ENCODE measurements around the gene ETNK1. TPM values are rescaled to one million over a fixed set of nuclear protein-coding genes. Genes with fewer than 3 reads are reported as not detected.
"Not testable (repeated sequence)": the region's sequence is repeated elsewhere in the genome, so short reads cannot be mapped to it uniquely, and the experiment has no call there.

ETNK1 gene
- total and polyA plus RNA-seq, 12 donors: 16.8 to 79.2 (median 51.5) TPM

DNA sequence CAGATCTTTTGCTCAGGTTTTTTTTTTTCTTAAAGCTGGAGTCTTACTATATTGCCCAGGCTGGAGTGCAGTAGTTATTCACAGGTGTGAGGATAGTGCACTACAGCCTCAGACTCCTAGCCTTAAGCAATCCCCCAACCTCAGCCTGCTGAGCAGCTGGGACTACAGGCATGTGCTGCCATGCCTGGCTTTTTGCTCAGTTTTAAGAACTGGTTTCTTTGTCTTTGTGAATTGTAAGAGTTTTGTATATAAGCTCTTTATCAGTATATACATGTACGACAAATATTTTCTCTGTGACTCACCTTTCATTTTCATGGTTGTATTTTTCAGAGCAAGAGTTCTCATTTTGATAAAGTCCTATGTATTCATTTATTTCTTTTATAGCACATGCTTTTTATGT, 47.3 kb upstream of the ETNK1 start:
- Histone ChIP-seq H3K27me3 (no peaks in the 10 kb centered on the region), H3K9me3 (replicated peaks in 1 of 3) (no peaks in the 10 kb centered on the region), H3K4me3 (no peak overlapping the region), H3K36me3 (replicated peaks in 1 of 2) (no peaks in the 10 kb centered on the region), H3K4me1 (replicated peaks in 1 of 2) (no peaks in the 10 kb centered on the region), H3K27ac (no peak overlapping the region)
- DNase-seq: no peak
- intact Hi-C loops (cut with DNase I): no loop called here
- 86 to 95% (median 91%) methylated on average over 1 of the region's 1 CpG for WGBS, 4 donors
- TF ChIP-seq, protein P1, sequence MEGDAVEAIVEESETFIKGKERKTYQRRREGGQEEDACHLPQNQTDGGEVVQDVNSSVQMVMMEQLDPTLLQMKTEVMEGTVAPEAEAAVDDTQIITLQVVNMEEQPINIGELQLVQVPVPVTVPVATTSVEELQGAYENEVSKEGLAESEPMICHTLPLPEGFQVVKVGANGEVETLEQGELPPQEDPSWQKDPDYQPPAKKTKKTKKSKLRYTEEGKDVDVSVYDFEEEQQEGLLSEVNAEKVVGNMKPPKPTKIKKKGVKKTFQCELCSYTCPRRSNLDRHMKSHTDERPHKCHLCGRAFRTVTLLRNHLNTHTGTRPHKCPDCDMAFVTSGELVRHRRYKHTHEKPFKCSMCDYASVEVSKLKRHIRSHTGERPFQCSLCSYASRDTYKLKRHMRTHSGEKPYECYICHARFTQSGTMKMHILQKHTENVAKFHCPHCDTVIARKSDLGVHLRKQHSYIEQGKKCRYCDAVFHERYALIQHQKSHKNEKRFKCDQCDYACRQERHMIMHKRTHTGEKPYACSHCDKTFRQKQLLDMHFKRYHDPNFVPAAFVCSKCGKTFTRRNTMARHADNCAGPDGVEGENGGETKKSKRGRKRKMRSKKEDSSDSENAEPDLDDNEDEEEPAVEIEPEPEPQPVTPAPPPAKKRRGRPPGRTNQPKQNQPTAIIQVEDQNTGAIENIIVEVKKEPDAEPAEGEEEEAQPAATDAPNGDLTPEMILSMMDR (IDR thresholded peaks at IDR 0.05): no peak
- TF ChIP-seq POLR2A (IDR thresholded peaks at IDR 0.05): no peak

DNA sequence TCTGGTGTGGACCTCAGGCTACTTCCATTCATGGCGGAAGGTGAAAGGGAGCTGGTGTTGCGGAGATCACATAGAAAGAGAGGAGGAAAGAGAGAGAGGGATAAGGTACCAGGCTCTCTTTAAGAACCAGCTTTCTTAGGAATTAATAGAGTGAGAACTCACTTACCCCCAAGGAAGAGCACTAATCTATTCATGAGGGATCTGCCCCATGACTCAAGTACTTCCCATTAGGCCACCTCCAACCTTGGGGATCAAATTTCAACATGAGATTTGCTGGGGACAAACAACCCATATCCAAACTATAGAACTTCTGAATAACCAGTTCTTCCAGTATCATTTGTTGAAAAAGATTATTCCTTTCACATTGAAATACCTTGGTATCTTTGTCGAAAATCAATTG, 46.6 kb upstream of the ETNK1 start:
- no peak overlapping the region for H3K4me3 ChIP-seq
- whole genome bisulfite sequencing, 4 donors: 93 to 98% (median 96%) methylated on average over 3 of the region's 3 CpGs
- H3K27me3 ChIP-seq: no peaks in the 10 kb centered on the region
- no peak overlapping the region for H3K27ac ChIP-seq
- H3K9me3 ChIP-seq (replicated peaks in 1 of 3): no peaks in the 10 kb centered on the region
- intact Hi-C loops (cut with DNase I): no loop called here
- no peaks in the 10 kb centered on the region for H3K36me3 ChIP-seq (replicated peaks in 1 of 2)
- no peak for TF ChIP-seq POLR2A (IDR thresholded peaks at IDR 0.05)
- TF ChIP-seq, protein P1 (IDR thresholded peaks at IDR 0.05): no peak
- no peak for DNase-seq
- no peaks in the 10 kb centered on the region for H3K4me1 ChIP-seq (replicated peaks in 1 of 2)

DNA sequence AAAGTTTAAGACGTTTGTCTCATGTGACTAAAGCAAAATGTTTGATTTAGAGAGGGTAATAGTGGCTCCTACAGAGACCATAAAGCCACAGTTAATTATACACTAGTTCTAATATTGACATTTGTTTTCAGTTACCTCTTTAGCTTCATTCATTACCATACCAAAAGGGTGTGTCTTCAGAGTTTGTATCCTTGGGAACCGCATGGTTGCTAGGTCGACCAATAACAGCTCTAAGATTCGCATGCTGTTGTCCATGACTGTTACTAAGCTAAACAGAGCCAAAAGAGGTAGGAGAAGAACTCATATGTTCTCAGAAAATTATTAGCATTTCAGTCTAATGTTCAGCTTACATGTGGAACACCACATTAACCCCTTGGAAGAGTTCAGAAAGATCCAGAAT, 36.2 kb upstream of the ETNK1 start:
- H3K27ac ChIP-seq: no peak overlapping the region
- H3K9me3 ChIP-seq (replicated peaks in 1 of 3): no peaks in the 10 kb centered on the region
- H3K27me3 ChIP-seq: no peaks in the 10 kb centered on the region
- intact Hi-C loops (cut with DNase I): no loop called here
- no peaks in the 10 kb centered on the region for H3K4me1 ChIP-seq (replicated peaks in 1 of 2)
- TF ChIP-seq, protein P1 (IDR thresholded peaks at IDR 0.05): no peak
- no peak for TF ChIP-seq POLR2A (IDR thresholded peaks at IDR 0.05)
- no peak for DNase-seq
- H3K4me3 ChIP-seq: no peak overlapping the region
- WGBS, 4 donors: 67 to 73% (median 70%) methylated on average over 4 of the region's 4 CpGs
- H3K36me3 ChIP-seq (replicated peaks in 1 of 2): no peaks in the 10 kb centered on the region

DNA sequence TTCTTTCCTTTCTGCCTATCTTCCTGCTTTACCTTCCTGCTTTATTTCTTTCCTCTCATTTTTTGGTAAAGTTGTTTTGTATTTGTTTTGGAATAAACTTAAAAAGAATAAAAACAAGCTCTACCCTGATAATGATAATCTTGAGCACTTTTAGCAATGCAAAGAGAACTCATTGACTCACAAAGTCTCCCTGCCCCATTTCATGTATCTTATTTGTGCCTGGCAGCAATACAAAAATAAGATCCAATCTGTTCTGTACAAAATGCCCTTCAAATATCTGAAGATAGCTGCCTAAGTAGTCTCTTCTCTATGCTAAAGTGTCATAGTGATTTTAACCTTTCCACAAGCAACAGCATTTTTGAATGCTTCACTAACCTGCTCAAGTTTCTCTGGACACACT, 31.1 kb upstream of the ETNK1 start:
- H3K9me3 ChIP-seq (replicated peaks in 1 of 3): no peaks in the 10 kb centered on the region
- H3K36me3 ChIP-seq (replicated peaks in 1 of 2): no peaks in the 10 kb centered on the region
- no peaks in the 10 kb centered on the region for H3K27me3 ChIP-seq
- no peaks in the 10 kb centered on the region for H3K4me1 ChIP-seq (replicated peaks in 1 of 2)
- no peak overlapping the region for H3K27ac ChIP-seq
- intact Hi-C loops (cut with DNase I): no loop called here
- DNase-seq: no peak
- H3K4me3 ChIP-seq: no peak overlapping the region
- TF ChIP-seq, protein P1 (IDR thresholded peaks at IDR 0.05): no peak
- TF ChIP-seq POLR2A (IDR thresholded peaks at IDR 0.05): no peak

DNA sequence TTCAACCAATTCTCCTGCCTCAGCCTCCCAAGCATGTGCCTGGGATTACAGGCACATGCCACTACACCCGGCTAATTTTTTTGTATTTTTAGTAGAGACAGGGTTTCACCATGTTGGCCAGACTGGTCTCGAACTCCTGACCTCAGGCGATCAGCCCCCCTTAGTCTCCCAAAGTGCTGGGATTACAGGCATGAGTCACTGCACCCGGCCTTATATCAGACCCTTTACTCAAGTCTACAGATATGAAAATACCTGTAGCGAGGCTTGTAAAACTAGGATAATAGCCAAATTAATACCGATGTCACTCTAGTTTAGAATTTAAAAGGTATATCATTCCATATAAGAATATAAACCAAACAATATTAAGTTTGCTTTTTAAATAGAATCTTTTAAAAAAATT, 27.4 kb upstream of the ETNK1 start:
- H3K9me3 ChIP-seq (replicated peaks in 1 of 3); H3K36me3 ChIP-seq (replicated peaks in 1 of 2); H3K27ac ChIP-seq; DNase-seq; H3K4me3 ChIP-seq; H3K4me1 ChIP-seq (replicated peaks in 1 of 2); intact Hi-C loops (cut with DNase I); H3K27me3 ChIP-seq: not testable (repeated sequence)
- 83 to 90% (median 86%) methylated on average over 6 of the region's 6 CpGs for WGBS, 4 donors
